ENCODE data around the gene ITSN1.

DNA sequence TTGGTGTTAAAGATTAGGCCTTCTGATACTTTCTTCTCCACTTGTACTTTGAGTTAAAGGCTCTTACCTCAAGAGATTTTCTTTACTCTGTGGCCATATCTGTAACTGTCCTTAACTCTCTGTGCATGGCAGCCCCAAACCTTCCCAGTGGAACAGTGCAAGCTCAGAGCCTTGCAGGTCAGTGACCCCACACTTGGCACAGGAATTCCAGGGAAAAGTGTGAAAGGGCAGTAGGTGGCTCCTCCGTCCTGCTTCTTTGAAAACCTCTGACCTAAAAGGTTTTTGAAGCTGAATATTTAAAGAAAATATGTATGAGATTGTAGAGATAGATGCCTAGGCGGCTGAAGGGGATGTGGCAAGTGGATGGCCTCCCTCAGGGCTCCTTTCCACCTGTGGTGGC lies 26.3 kb downstream of the ITSN1 start:
- TF ChIP-seq CTCF (conservative IDR thresholded peaks at IDR 0.05; ENCODE audit: low read depth in 2 of 2) (no peak), EZH2 (IDR thresholded peaks at IDR 0.05; ENCODE audit: low read depth, unreplicated experiment) (no peak), POLR2AphosphoS5 (IDR thresholded peaks at IDR 0.05; ENCODE audit: low read depth) (no peak), EZH2phosphoT487 (IDR thresholded peaks at IDR 0.05; ENCODE audit: unreplicated experiment) (no peak), JUNB (IDR thresholded peaks at IDR 0.05; ENCODE audit: unreplicated experiment) (no peak), CREB1 (CRISPR knock-in tag; IDR thresholded peaks at IDR 0.05; ENCODE audit: low read depth) (no peak), ETS1 (IDR thresholded peaks at IDR 0.05) (no peak), NANOG (IDR thresholded peaks at IDR 0.05; ENCODE audit: borderline replicate concordance) (no peak), STAT1 (IDR thresholded peaks at IDR 0.05; ENCODE audit: unreplicated experiment) (no peak), ZNF331 (CRISPR knock-in tag; IDR thresholded peaks at IDR 0.05; ENCODE audit: low read depth) (no peak)
- TF ChIP-seq, protein P1, sequence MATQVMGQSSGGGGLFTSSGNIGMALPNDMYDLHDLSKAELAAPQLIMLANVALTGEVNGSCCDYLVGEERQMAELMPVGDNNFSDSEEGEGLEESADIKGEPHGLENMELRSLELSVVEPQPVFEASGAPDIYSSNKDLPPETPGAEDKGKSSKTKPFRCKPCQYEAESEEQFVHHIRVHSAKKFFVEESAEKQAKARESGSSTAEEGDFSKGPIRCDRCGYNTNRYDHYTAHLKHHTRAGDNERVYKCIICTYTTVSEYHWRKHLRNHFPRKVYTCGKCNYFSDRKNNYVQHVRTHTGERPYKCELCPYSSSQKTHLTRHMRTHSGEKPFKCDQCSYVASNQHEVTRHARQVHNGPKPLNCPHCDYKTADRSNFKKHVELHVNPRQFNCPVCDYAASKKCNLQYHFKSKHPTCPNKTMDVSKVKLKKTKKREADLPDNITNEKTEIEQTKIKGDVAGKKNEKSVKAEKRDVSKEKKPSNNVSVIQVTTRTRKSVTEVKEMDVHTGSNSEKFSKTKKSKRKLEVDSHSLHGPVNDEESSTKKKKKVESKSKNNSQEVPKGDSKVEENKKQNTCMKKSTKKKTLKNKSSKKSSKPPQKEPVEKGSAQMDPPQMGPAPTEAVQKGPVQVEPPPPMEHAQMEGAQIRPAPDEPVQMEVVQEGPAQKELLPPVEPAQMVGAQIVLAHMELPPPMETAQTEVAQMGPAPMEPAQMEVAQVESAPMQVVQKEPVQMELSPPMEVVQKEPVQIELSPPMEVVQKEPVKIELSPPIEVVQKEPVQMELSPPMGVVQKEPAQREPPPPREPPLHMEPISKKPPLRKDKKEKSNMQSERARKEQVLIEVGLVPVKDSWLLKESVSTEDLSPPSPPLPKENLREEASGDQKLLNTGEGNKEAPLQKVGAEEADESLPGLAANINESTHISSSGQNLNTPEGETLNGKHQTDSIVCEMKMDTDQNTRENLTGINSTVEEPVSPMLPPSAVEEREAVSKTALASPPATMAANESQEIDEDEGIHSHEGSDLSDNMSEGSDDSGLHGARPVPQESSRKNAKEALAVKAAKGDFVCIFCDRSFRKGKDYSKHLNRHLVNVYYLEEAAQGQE (IDR thresholded peaks at IDR 0.05; ENCODE audit: unreplicated experiment): no peak
